ENCODE measurements around the gene SCN1A.

The SCN1A gene

GRCh38 chr2:165959371-165959770, 168.4 kb downstream of the SCN1A start:
- no peak for DNase-seq

- DNase-seq = no peak
These were observed 169.4 kb downstream of the SCN1A start for GRCh38 chr2:165958313-165958960.

DNA sequence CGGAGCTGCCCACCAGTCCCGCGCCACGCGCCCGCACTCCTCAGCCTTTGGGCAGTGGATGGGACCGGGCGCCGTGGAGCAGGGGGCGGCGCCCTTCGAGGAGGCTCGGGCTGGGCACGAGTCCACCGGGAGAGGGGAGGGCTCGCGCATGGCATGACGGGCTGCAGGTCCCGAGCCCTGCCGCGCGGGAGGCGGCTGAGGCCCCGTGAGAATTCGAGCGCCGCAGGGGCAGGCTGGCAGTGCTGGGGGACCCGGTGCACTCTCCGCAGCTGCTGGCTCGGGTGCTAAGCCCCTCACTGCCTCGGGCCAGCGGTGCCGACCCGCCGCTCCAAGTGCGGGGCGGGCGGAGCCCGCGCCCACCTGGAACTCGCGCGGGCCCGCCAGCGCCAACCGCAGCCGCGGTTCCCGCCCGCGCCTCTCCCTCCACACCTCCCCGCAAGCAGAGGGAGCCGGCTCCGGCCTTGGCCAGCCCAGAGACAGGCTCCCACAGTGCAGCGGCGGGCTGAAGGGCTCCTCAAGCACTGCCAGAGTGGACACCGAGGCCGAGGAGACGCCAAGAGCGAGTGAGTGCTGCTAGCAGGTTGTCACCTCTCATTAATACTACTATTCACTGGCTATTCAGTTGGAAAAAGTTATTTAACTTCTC, 170.7 kb downstream of the SCN1A start:
- no peak for DNase-seq

DNA sequence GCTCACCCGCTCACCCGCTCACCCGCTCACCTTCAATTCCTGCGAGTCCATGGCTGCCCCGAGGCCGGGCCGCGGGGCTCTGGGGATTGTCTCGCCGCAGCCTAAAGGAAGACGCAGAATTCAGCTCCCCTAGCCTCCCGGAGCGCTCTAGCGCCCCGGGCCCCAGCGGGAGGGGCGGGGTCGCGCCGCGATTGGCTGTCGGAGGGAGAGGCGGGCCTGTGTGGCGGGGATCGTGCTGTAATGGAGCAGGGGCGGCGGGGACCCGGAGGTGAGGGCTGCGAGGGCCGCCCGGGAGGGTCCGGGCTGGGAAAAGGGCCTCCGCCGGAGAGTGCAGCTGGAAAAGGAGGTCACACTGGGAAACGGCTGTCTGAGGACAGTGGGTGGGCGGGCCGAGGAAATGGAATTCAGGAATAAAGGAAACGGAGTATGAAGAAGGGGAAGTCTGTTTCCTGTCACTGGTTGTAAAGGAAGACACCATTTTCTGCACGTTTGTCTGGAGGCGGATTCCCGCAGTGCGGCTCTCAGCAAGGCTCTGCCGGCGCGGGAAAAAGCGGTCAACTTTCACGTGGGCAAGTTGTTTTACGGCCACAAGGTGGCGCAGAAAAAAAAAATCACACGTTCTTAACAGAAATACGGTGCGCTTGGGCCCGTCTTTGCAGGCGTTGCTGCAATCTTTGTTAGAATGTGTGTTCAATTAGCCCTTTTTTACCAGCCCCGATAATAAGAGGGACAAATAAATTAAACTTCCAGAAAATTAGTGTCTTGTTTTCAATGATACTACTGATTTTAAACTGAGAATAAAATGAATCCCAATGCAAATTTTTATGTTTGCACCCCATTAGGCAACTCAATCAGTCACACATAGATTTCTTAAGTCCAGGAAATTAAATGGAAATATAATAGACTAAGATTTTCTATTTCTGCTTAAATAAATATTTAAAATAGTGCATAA, 173.9 kb downstream of the SCN1A start, which contains the start of gene TTC21B:
Gene TTC21B, minus strand, starts transcription at position 122 of the 952 bp plus-strand sequence. Its CDS starts 71 bp downstream, at position 51.
- peak; percentile 92 for DNase-seq

- DNase-seq = no peak
These were observed 174.5 kb downstream of the SCN1A start for GRCh38 chr2:165953306-165953654.

DNA sequence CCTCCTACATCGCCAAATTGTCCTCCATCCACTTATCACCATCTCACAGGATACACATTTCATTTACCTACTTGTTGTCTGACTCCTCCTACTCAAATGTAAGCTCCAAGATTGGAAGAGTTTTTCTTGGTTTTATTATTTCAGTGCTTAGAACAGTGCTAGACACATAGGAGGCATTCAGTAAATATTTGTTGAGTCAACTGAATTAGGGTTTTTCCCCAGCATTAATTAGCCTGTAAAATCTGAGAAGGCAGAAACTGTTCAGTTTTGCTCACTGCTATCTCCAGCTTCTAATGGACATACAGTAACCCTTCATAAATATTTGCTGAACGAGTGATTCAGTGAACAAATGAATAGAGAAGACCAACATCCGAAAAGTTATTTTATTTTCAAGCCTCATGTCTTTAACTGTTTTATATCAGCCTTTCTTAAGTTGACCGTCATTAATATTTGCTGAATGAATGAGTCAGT, 175.0 kb downstream of the SCN1A start:
- DNase-seq = peak; percentile 14

- no peak for DNase-seq
These were observed 175.7 kb downstream of the SCN1A start for GRCh38 chr2:165952085-165952484.

GRCh38 chr2:165950438-165950837, 177.4 kb downstream of the SCN1A start:
- DNase-seq = no peak

- no peak for DNase-seq
These were observed 186.0 kb downstream of the SCN1A start for GRCh38 chr2:165941827-165942226.

- DNase-seq = no peak
These were observed 189.6 kb downstream of the SCN1A start for GRCh38 chr2:165938237-165938636.

Data from NCI-H146 (cell line).